Endodermal cell (in vitro differentiated cells): ENCODE measurements around the gene TBC1D2. TPM values are rescaled to one million over a fixed set of nuclear protein-coding genes. Genes with fewer than 3 reads are reported as not detected.

Experiments
- DNase-seq: peaks from one replicate; pipeline ENCODE4 v3.0.0-alpha.2; 2017
- H3K27ac ChIP-seq: 2 replicates; pipeline ENCODE4 v1.5.1; 2013; ENCODE audit warnings: mild to moderate bottlenecking, low read depth, low read length, moderate library complexity
- H3K27me3 ChIP-seq: 2 replicates; pipeline ENCODE4 v1.6.1; 2013; ENCODE audit warnings: mild to moderate bottlenecking, low read length, moderate library complexity; ENCODE audit not compliant: insufficient read depth, control insufficient read depth, poor library complexity, severe bottlenecking
- H3K36me3 ChIP-seq: 2 replicates; pipeline ENCODE4 v1.7.0; 2013; ENCODE audit warnings: mild to moderate bottlenecking, low read length, moderate library complexity; ENCODE audit not compliant: control insufficient read depth, insufficient read depth
- H3K4me1 ChIP-seq: one replicate; pipeline ENCODE4 v1.7.0; 2013; ENCODE audit warnings: low read length; ENCODE audit not compliant: control insufficient read depth, insufficient read depth
- H3K4me3 ChIP-seq: 2 replicates; pipeline ENCODE4 v1.5.1; 2013; ENCODE audit warnings: mild to moderate bottlenecking, low read length, moderate library complexity
- H3K9ac ChIP-seq: 2 replicates; pipeline ENCODE4 v1.6.1; 2013; ENCODE audit warnings: mild to moderate bottlenecking, low read length, moderate library complexity; ENCODE audit not compliant: poor library complexity, severe bottlenecking; ENCODE audit errors: extremely low read depth
- H3K9me3 ChIP-seq: 2 replicates; pipeline ENCODE4 v1.6.1; 2013; ENCODE audit warnings: mild to moderate bottlenecking, low read length, moderate library complexity; ENCODE audit not compliant: control insufficient read depth
- H3K27ac Mint-ChIP-seq: 2 replicates; pipeline ENCODE4 v1.8.0; 2020; ENCODE audit warnings: mixed read lengths
- H3K27me3 Mint-ChIP-seq: 2 replicates; pipeline ENCODE4 v1.8.0; 2021; ENCODE audit warnings: mild to moderate bottlenecking, mixed read lengths; ENCODE audit not compliant: insufficient read depth
- H3K36me3 Mint-ChIP-seq: 2 replicates; pipeline ENCODE4 v1.8.0; 2020; ENCODE audit warnings: low read depth, mixed read lengths
- H3K4me1 Mint-ChIP-seq: 2 replicates; pipeline ENCODE4 v1.8.0; 2020; ENCODE audit warnings: mixed read lengths
- H3K4me3 Mint-ChIP-seq: 2 replicates; pipeline ENCODE4 v1.8.0; 2020; ENCODE audit warnings: mild to moderate bottlenecking, moderate library complexity, mixed read lengths
- H3K9me3 Mint-ChIP-seq: 2 replicates; pipeline ENCODE4 v1.8.0; 2020; ENCODE audit warnings: mild to moderate bottlenecking, mixed read lengths
- WGBS, 2 experiments: methylation state at CpG; one replicate each; pipeline versions ENCODE4 v1.1.5 to v1.1.7; 2013; ENCODE audit warnings: missing lambda C conversion rate in 2 of 2, mixed read lengths in 1 of 2; ENCODE audit not compliant: insufficient coverage in 1 of 2, insufficient read length in 1 of 2; 5-methylcytosine and 5-hydroxymethylcytosine counted together
- total RNA-seq, 2 donors: library from RNA; stranded (reverse); fragmentation: NEBNext Ultra II Directional in 1 of 2; extraction: Animal tissue kit (Norgen Biotek cat#: 25700) in 1 of 2; gene quantifications; 2 replicates in 1 of 2; 3 replicates in 1 of 2; pipeline ENCODE4 v1.2.1, GENCODE V29; 2021
- TF ChIP-seq, protein P1 (sequence below): fragments of 200-600 bp; sonication (generic); conservative IDR thresholded peaks from 2 replicates; pipeline ENCODE4 v1.5.0; 2021; ENCODE audit warnings: antibody characterized with exemption, mild to moderate bottlenecking

Gene TBC1D2
- total RNA-seq, 2 donors from 2014 or later: 8.1 to 10.4 TPM

DNA sequence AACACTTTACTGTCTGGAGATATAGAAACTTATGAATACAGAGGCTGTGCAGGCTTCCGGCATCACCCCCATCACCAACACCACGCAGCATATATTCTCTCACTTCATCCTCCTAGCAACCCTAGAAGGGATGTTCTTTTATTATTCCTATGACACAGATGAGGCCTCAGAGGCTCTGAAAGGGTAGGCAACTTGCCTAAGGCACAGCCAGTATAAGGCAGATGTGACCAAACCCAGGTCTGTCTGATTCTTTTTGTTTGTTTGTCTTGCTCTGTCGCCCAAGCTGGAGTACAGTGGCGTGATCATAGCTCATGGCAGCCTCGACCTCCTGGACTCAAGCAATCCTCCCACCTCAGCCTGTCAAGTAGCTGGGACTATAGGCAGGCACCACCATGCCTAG, 40.2 kb downstream of the TBC1D2 start:
- Mint-ChIP-seq H3K36me3 (peaks cover 44% of the 10 kb centered on the region), H3K4me1 (no peaks in the 10 kb centered on the region), H3K27ac (no peak overlapping the region), H3K27me3 (no peaks in the 10 kb centered on the region), H3K9me3 (no peaks in the 10 kb centered on the region), H3K4me3 (no peak overlapping the region)
- TF ChIP-seq, protein P1, sequence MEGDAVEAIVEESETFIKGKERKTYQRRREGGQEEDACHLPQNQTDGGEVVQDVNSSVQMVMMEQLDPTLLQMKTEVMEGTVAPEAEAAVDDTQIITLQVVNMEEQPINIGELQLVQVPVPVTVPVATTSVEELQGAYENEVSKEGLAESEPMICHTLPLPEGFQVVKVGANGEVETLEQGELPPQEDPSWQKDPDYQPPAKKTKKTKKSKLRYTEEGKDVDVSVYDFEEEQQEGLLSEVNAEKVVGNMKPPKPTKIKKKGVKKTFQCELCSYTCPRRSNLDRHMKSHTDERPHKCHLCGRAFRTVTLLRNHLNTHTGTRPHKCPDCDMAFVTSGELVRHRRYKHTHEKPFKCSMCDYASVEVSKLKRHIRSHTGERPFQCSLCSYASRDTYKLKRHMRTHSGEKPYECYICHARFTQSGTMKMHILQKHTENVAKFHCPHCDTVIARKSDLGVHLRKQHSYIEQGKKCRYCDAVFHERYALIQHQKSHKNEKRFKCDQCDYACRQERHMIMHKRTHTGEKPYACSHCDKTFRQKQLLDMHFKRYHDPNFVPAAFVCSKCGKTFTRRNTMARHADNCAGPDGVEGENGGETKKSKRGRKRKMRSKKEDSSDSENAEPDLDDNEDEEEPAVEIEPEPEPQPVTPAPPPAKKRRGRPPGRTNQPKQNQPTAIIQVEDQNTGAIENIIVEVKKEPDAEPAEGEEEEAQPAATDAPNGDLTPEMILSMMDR: no peak
- no peaks in the 10 kb centered on the region for H3K9me3 ChIP-seq
- no peaks in the 10 kb centered on the region for H3K4me1 ChIP-seq
- H3K4me3 ChIP-seq: no peak overlapping the region
- H3K9ac ChIP-seq: no peak overlapping the region
- DNase-seq: no peak
- no peaks in the 10 kb centered on the region for H3K27me3 ChIP-seq
- 89 to 100% methylated on average over 3 to 5 of the region's 5 CpGs for WGBS, 2 experiments
- no peak overlapping the region for H3K27ac ChIP-seq
- H3K36me3 ChIP-seq: peaks cover 26% of the 10 kb centered on the region

DNA sequence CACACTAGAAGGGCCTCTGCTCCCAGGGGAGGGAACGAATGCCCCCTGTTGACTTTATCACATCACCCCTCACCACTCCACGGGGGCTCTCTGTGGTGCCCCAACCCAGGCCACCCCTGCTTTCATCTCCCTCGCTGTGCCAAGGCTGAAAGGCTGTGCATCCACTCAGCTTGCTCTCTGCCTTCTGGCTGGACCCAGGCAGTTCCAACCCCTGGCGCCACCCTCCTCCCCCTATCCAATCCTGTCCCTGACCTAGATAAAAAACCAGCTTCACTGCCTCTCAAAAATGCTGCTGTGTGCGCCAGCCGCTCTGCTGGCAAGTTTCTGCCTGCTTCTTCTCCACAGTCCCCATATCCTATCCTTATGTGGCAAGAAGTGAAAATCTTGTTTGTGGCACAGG, 40.6 kb downstream of the TBC1D2 start:
- Histone ChIP-seq H3K4me1 (no peaks in the 10 kb centered on the region), H3K4me3 (no peak overlapping the region), H3K27ac (no peak overlapping the region), H3K9ac (no peak overlapping the region), H3K27me3 (no peaks in the 10 kb centered on the region), H3K9me3 (no peaks in the 10 kb centered on the region), H3K36me3 (peaks cover 26% of the 10 kb centered on the region)
- WGBS, 2 experiments: 76 to 81% methylated on average over 4 to 6 of the region's 6 CpGs
- peak; percentile 37 for DNase-seq
- no peaks in the 10 kb centered on the region for H3K4me1 Mint-ChIP-seq
- H3K4me3 Mint-ChIP-seq: no peak overlapping the region
- no peaks in the 10 kb centered on the region for H3K9me3 Mint-ChIP-seq
- TF ChIP-seq, protein P1: no peak
- peaks cover 46% of the 10 kb centered on the region for H3K36me3 Mint-ChIP-seq
- H3K27me3 Mint-ChIP-seq: no peaks in the 10 kb centered on the region
- H3K27ac Mint-ChIP-seq: no peak overlapping the region

DNA sequence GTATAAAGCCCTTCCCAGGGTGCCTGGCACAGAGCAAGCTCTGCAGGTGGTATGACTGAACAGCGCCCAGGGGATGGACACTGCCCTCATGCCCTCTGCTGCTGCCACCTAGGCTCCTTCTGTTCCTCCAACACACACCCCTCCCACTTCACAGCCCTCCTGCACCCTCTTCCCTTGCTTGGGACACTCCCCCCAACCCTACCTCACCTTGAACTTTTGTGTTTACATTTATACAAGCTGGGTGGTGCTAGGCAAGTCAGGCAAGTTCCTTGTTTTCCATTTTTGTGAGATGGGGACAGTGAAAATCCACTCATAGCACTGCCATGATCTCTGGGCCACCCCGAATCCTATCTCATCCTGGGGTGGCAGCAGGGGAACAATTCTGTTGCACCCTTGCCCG, 44.2 kb downstream of the TBC1D2 start:
- Histone ChIP-seq H3K27ac (no peak overlapping the region), H3K9me3 (peaks cover 9% of the 10 kb centered on the region), H3K36me3 (peaks cover 30% of the 10 kb centered on the region), H3K9ac (no peak overlapping the region), H3K4me3 (no peak overlapping the region), H3K4me1 (no peaks in the 10 kb centered on the region), H3K27me3 (no peaks in the 10 kb centered on the region)
- TF ChIP-seq, protein P1: no peak
- H3K9me3 Mint-ChIP-seq: peaks cover 13% of the 10 kb centered on the region
- H3K4me1 Mint-ChIP-seq: peaks cover 3% of the 10 kb centered on the region
- no peaks in the 10 kb centered on the region for H3K27me3 Mint-ChIP-seq
- H3K4me3 Mint-ChIP-seq: no peak overlapping the region
- H3K36me3 Mint-ChIP-seq: peaks cover 55% of the 10 kb centered on the region
- WGBS, 2 experiments: 90 to 94% methylated on average over 1 to 3 of the region's 3 CpGs
- no peak overlapping the region for H3K27ac Mint-ChIP-seq
- no peak for DNase-seq
